GM13977 (cell line): ENCODE results near the gene PIK3R2.

ENCODE experiments used
- DNase-seq: peaks from one replicate; pipeline ENCODE4 v3.0.0; 2012; ENCODE audit warnings: low spot score
- CTCF ChIP-seq: IDR thresholded peaks from 2 replicates; pipeline ENCODE4 v1.5.1; 2012; ENCODE audit warnings: mild to moderate bottlenecking, control low read depth; ENCODE audit not compliant: insufficient read depth; ENCODE audit errors: extremely low read depth, missing control alignments
- in situ Hi-C: fragments of 300-500 bp; cut with MboI; formaldehyde crosslinking; loops from one replicate; pipeline ENCODE4 v1.12.0; 2022; ENCODE audit warnings: low sequenced_read_pairs, low pct_unique_long_range_greater_than_20kb, mixed read lengths, inconsistent platforms; ENCODE audit not compliant: unreplicated experiment

The PIK3R2 gene

GRCh38 chr19:18122860-18123795 lies 29.8 kb upstream of the PIK3R2 start:
- in situ Hi-C loops, result no loop called here
- TF ChIP-seq CTCF, result no peak
- no peak for DNase-seq

- in situ Hi-C loops, result no loop called here
- no peak for DNase-seq
- no peak for TF ChIP-seq CTCF
Measured at GRCh38 chr19:18123819-18124218, 29.1 kb upstream of the PIK3R2 start.

- TF ChIP-seq CTCF, result no peak
- no peak for DNase-seq
- in situ Hi-C loops, result no loop called here
Measured at GRCh38 chr19:18126097-18126496, 26.9 kb upstream of the PIK3R2 start.

GRCh38 chr19:18128044-18128443 lies 24.9 kb upstream of the PIK3R2 start:
- in situ Hi-C loops, result no loop called here
- no peak for DNase-seq
- TF ChIP-seq CTCF, result no peak

GRCh38 chr19:18128805-18129204 lies 24.2 kb upstream of the PIK3R2 start:
- no peak for DNase-seq
- in situ Hi-C loops, result no loop called here

GRCh38 chr19:18130523-18131242 lies 22.3 kb upstream of the PIK3R2 start:
- no peak for TF ChIP-seq CTCF
- in situ Hi-C loops, result no loop called here
- no peak for DNase-seq

More at GRCh38 chr19:18128805-18129204, 24.2 kb upstream of the PIK3R2 start:
- TF ChIP-seq CTCF, result no peak
